H1 (cell line): ENCODE results near the gene WDR81. TPM values are rescaled to one million over a fixed set of nuclear protein-coding genes. Genes with fewer than 3 reads are reported as not detected.

Experiments used
- MAFK ChIP-seq: IDR thresholded peaks from 2 replicates; pipeline ENCODE4 v1.6.1; 2012; ENCODE audit warnings: low read depth, mild to moderate bottlenecking, improper control_type of control experiment, low read length
- POLR2A ChIP-seq, 2 experiments: IDR thresholded peaks; 1 replicate in 1 of 2; 2 replicates in 1 of 2; pipeline ENCODE4 v1.6.1; 2011; ENCODE audit warnings: low read depth in 2 of 2, low read length in 2 of 2, mild to moderate bottlenecking in 2 of 2; ENCODE audit errors: control extremely low read depth in 1 of 2
- TCF12 ChIP-seq: IDR thresholded peaks from 2 replicates; pipeline ENCODE4 v1.6.1; 2011; ENCODE audit warnings: low read depth, mild to moderate bottlenecking, low read length
- polyA plus RNA-seq, 7 experiments: library from polyadenylated mRNA; depleted of rRNA in 3 of 7; stranded (reverse) in 5 of 7; unstranded in 2 of 7; fragments of >200 nt in 5 of 7; fragments of 200-250 nt in 2 of 7; gene quantifications; 1 replicate in 5 of 7; 2 replicates in 1 of 7; 4 replicates in 1 of 7; pipeline versions ENCODE4 v1.2.1 to v1.2.3, GENCODE V29; 2011 to 2013; ENCODE audit warnings: missing spikeins in 2 of 7, mixed read lengths in 2 of 7
- total RNA-seq: library from RNA; stranded (reverse); fragmentation: NEBNext Ultra II Directional; extraction: Animal tissue kit (Norgen Biotek cat#: 25700); gene quantifications from 2 replicates; pipeline ENCODE4 v1.2.1, GENCODE V29; 2021

Gene WDR81
- total and polyA plus RNA-seq, 2 of the 8 experiments (the other 6 are each of a cell fraction or from before 2014, with no cell fraction given) = 9.1 to 12.3 TPM

GRCh38 chr17:1716912-1717695, 7.4 kb upstream of the WDR81 start (continued):
- TF ChIP-seq MAFK (peak; percentile 98), TCF12 (no peak), POLR2A (IDR thresholded peaks at IDR 0.05; ENCODE audit: control extremely low read depth in 1 of 2, low read depth in 2 of 2, low read length in 2 of 2) (peak in 1 of 2 experiments; percentile 77; a peak in 2 of 3 replicates)
